HFF-Myc (cell line): Measurements from ENCODE around the gene PTGER3.

Source experiments
- DNase-seq: peaks from one replicate; pipeline ENCODE4 v3.0.0-alpha.2; 2011; ENCODE audit warnings: low read depth; ENCODE audit errors: extremely low read depth
- H3K4me3 ChIP-seq: replicated peaks from 2 replicates; pipeline ENCODE4 v1.5.1; 2011; ENCODE audit warnings: low read depth, mild to moderate bottlenecking, control low read depth, low read length
- CTCF ChIP-seq: IDR thresholded peaks from 2 replicates; pipeline ENCODE4 v1.5.1; 2012; ENCODE audit warnings: mild to moderate bottlenecking, low read depth, low read length, control low read depth; ENCODE audit errors: missing control alignments

The PTGER3 gene

DNA sequence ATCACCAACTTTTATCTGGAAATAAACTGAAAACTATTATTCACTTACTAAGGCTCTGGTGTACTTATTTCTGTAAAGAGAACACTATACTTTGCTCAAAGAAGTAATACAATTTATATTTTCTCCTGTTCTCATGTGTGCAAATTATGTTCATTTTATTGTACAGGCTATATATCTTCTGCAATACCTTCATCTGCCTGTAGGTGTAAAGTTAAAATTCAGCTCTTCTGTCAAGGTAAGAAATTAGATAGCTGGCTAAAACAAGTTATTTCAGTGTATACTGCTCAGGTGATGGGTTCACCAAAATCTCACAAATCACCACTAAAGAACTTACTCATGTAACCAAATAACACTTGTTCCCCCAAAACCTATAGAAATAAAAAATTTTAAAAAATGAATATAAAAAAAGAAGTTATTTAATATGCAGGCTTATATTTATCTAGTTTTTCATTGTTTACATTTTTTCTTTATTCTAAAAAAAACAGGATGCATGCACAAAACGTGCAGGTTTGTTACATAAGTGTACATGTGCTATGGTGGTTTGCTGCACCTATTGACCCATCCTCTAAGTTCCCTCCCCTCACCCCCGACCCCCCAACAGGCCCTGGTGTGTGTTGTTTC lies 81.5 kb downstream of the PTGER3 start:
- peak; percentile 13 for TF ChIP-seq CTCF
- no peak for DNase-seq
- H3K4me3 ChIP-seq: no peak overlapping the region

GRCh38 chr1:70963374-70963773 lies 84.2 kb downstream of the PTGER3 start:
- TF ChIP-seq CTCF: no peak
- H3K4me3 ChIP-seq: no peak overlapping the region
- DNase-seq: no peak

GRCh38 chr1:70961374-70961975 lies 86.1 kb downstream of the PTGER3 start:
- no peak for DNase-seq
- H3K4me3 ChIP-seq: no peak overlapping the region
- TF ChIP-seq CTCF: no peak

DNA sequence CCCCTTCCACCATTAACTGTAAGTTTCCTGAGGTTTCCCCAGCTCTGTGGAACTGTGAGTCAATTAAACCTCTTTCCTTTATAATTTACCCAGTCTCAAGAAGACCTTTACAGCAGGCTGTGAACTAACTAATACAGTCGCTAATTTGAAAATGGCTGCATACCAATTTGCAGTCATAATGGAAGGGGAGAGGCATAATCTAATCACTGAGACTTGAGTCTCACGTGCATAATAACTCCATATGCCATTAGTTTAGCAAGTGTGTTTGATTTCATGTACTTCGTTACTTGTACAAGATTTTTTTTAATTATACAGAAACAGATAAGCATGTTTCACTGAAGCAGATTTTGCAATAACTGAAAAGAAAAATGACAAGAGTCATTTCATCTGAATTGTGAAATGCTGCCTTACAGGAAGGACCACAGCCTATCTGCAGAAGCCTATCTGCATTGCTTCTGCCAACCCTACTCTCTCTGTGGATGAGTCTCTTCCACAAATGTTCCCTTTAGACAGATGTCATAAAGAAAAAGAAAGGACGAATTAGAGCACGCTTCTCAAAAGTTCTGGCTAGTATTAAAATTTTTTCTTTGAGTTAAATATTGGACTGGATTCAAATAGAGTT lies 99.1 kb downstream of the PTGER3 start:
- no peak for DNase-seq
- no peak overlapping the region for H3K4me3 ChIP-seq
- TF ChIP-seq CTCF: no peak

GRCh38 chr1:70947835-70948234 lies 99.8 kb downstream of the PTGER3 start:
- DNase-seq: no peak
- no peak overlapping the region for H3K4me3 ChIP-seq
- TF ChIP-seq CTCF: no peak

DNA sequence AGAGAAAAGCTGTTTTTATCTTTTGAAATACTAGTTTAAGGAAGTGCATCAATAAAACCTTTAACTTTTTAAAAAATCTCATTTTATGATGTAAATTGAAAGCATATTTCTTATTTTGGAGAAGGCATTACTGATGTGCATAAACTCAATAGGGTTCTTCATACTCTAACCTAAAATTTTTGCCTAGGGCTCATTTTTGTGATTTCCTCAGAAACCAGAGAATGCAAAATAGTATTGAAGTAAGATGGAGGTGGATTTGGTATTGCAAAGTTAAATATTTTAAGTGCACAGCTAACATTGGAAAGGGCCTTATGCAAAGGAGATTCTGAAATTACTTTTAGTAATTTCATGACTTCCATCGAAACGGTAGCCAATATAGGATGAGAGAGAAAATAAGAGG lies 101.9 kb downstream of the PTGER3 start:
- no peak overlapping the region for H3K4me3 ChIP-seq
- no peak for DNase-seq
- no peak for TF ChIP-seq CTCF
